Prostate gland (tissue), 2 donors: Measurements from ENCODE around the gene EFHD1. TPM values are rescaled to one million over a fixed set of nuclear protein-coding genes. Genes with fewer than 3 reads are reported as not detected.

ENCODE experiments used
- DNase-seq: peaks from one replicate; pipeline ENCODE4 v3.0.0-alpha.2; 2019; ENCODE audit warnings: low spot score
- H3K27ac ChIP-seq, 2 donors: fragments of 200-600 bp; sonication (generic); 2 replicates each; pipeline ENCODE4 v1.5.1; 2017 to 2019
- H3K27me3 ChIP-seq: fragments of 200-600 bp; sonication (generic); replicated peaks from 2 replicates; pipeline ENCODE4 v1.5.1; 2019; ENCODE audit not compliant: insufficient read depth
- H3K36me3 ChIP-seq, 2 donors: fragments of 200-600 bp; sonication (generic); 1 replicate in 1 of 2; 2 replicates in 1 of 2; pipeline versions ENCODE4 v1.5.1 to v1.8.1; 2017 to 2019
- H3K4me1 ChIP-seq: fragments of 200-600 bp; sonication (generic); replicated peaks from 2 replicates; pipeline ENCODE4 v1.5.1; 2019
- H3K4me3 ChIP-seq, 2 donors: fragments of 200-600 bp; sonication (generic); 2 replicates each; pipeline ENCODE4 v1.5.1; 2017 to 2019
- H3K9me3 ChIP-seq: fragments of 200-600 bp; sonication (generic); 2 replicates; pipeline ENCODE4 v1.5.1; 2017
- CTCF ChIP-seq, 4 experiments: fragments of 200-600 bp in 2 of 4; fragments of 450-650 bp in 2 of 4; sonication (generic) in 2 of 4; IDR thresholded peaks; 1 replicate in 3 of 4; 2 replicates in 1 of 4; pipeline ENCODE4 v1.5.1; 2016 to 2019; ENCODE audit warnings: antibody characterized with exemption in 4 of 4, mild to moderate bottlenecking in 2 of 4, moderate library complexity in 2 of 4
- POLR2A ChIP-seq: fragments of 450-650 bp; IDR thresholded peaks from one replicate; pipeline ENCODE4 v1.6.1; 2016; ENCODE audit warnings: antibody characterized with exemption, mild to moderate bottlenecking
- POLR2AphosphoS5 ChIP-seq: sonication (generic); formaldehyde crosslinking; IDR thresholded peaks from one replicate; pipeline ENCODE4 v1.6.1; 2017; ENCODE audit warnings: antibody characterized with exemption
- WGBS: methylation state at CpG from one replicate; pipeline ENCODE4 v1.1.5; 2018; 5-methylcytosine and 5-hydroxymethylcytosine counted together
- intact Hi-C: fragments of 100-400 bp; cut with DNase I; formaldehyde crosslinking; loops from one replicate; pipeline ENCODE4 v1.14.2; 2022
- total RNA-seq, 2 donors: library from RNA; depleted of rRNA; stranded (reverse); fragments of >200 nt; gene quantifications; one replicate each; pipeline ENCODE4 v1.1.0, GENCODE V29; 2016

EFHD1 gene
- total RNA-seq, 2 donors from 2014 or later = 25.9 to 33.1 TPM

DNA sequence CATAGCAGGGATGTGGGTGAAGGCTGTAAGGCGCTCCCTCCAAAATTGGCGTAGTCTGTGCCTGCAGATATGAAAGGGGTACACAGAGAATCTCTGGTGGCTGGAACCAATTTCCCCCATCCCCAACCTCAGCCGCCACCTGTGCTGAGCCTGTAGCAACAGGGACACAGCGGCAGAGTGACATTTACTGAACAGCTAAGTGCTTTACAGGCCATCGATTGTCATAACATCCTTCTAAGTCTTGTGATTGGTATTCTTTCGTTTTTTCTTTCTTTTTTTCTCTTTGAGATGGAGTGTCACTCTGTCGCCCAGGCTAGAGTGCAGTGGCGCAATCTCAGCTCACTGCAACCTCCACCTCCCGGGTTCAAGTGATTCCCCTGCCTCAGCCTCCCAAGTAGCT lies 12.2 kb upstream of the EFHD1 start:
- Histone ChIP-seq H3K4me3 (no peak overlapping the region), H3K27me3 (no peaks in the 10 kb centered on the region), H3K27ac (no peak overlapping the region), H3K4me1 (no peaks in the 10 kb centered on the region), H3K9me3 (no peaks in the 10 kb centered on the region), H3K36me3 (no peaks in the 10 kb centered on the region)
- DNase-seq = no peak
- WGBS = 92% methylated on average over 9 of the region's 9 CpGs
- TF ChIP-seq POLR2A = no peak
- no peak for TF ChIP-seq CTCF (IDR thresholded peaks at IDR 0.05)
- TF ChIP-seq POLR2AphosphoS5 = no peak
- intact Hi-C loops = no loop called here

- TF ChIP-seq CTCF (IDR thresholded peaks at IDR 0.05) (no peak), POLR2A (no peak), POLR2AphosphoS5 (no peak)
- Histone ChIP-seq H3K9me3 (no peaks in the 10 kb centered on the region), H3K4me3 (no peak overlapping the region), H3K27me3 (no peaks in the 10 kb centered on the region), H3K4me1 (no peaks in the 10 kb centered on the region), H3K27ac (no peak overlapping the region), H3K36me3 (no peaks in the 10 kb centered on the region)
- DNase-seq = no peak
- 77% methylated on average over 7 of the region's 7 CpGs for WGBS
- intact Hi-C loops = no loop called here
Measured at GRCh38 chr2:232622563-232622962, 10.8 kb upstream of the EFHD1 start.

- WGBS = 43% methylated on average over 10 of the region's 10 CpGs
- no peak overlapping the region for H3K4me3 ChIP-seq
- no peaks in the 10 kb centered on the region for H3K36me3 ChIP-seq
- H3K27ac ChIP-seq = no peak overlapping the region
- intact Hi-C loops = no loop called here
- H3K4me1 ChIP-seq = no peaks in the 10 kb centered on the region
- H3K9me3 ChIP-seq = no peaks in the 10 kb centered on the region
- DNase-seq = no peak
- H3K27me3 ChIP-seq = no peaks in the 10 kb centered on the region
- TF ChIP-seq CTCF (IDR thresholded peaks at IDR 0.05) (no peak), POLR2A (no peak), POLR2AphosphoS5 (no peak)
Measured at GRCh38 chr2:232623768-232624765, 9.3 kb upstream of the EFHD1 start.

DNA sequence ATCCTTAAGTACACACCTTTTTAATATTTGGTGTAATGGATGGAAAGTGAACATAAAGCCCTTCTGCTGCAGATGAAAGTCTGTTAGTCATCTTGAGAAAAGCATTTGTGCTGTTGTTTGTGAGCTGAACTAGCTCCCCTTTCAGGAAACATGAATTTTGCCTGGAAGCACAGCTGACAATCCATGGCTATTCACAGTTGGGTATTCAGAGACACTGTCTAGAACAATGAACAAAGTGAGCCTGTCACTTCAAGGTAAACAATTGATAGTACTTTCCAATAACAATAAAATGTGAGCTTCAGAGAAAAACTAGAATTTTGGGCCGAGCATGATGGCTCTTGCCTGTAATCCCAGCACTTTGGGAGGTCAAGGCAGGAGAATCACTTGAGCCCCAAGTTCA lies 6.8 kb upstream of the EFHD1 start:
- H3K9me3 ChIP-seq = no peaks in the 10 kb centered on the region
- TF ChIP-seq POLR2AphosphoS5 (no peak), CTCF (IDR thresholded peaks at IDR 0.05) (no peak), POLR2A (no peak)
- no peak for DNase-seq
- H3K4me1 ChIP-seq = no peaks in the 10 kb centered on the region
- intact Hi-C loops = no loop called here
- no peak overlapping the region for H3K27ac ChIP-seq
- H3K27me3 ChIP-seq = no peaks in the 10 kb centered on the region
- no peaks in the 10 kb centered on the region for H3K36me3 ChIP-seq
- 46% methylated on average over 1 of the region's 1 CpG for WGBS
- no peak overlapping the region for H3K4me3 ChIP-seq
